Right lobe of liver (tissue), 6 donors: Measurements from ENCODE around the gene FCMR. TPM values are rescaled to one million over a fixed set of nuclear protein-coding genes. Genes with fewer than 3 reads are reported as not detected.

Source experiments
- ATAC-seq, 4 donors: fragments of 200-7000 bp; cut with Tn5 transposase; one replicate each; pipeline ENCODE4 v1.9.1; 2020; ENCODE audit warnings: mild to moderate bottlenecking in 4 of 4, moderate library complexity in 4 of 4
- DNase-seq, 3 donors: peaks; one replicate each; pipeline ENCODE4 v3.0.0-alpha.2; 2020
- H3K27ac ChIP-seq, 3 donors: fragments of 200-600 bp; one replicate each; pipeline ENCODE4 v1.8.0; 2022
- H3K27me3 ChIP-seq, 2 donors: fragments of 200-600 bp; one replicate each; pipeline ENCODE4 v1.8.0; 2022
- H3K36me3 ChIP-seq, 4 donors: fragments of 200-600 bp; sonication (generic) in 1 of 4; one replicate each; pipeline versions ENCODE4 v1.5.1 to v1.8.0; 2017 to 2022; ENCODE audit warnings: control low read depth in 1 of 4
- H3K4me1 ChIP-seq, 4 donors: fragments of 200-600 bp; sonication (generic) in 1 of 4; one replicate each; pipeline versions ENCODE4 v1.5.1 to v1.8.0; 2017 to 2022; ENCODE audit warnings: control low read depth in 1 of 4
- H3K4me3 ChIP-seq, 3 donors: fragments of 200-600 bp; one replicate each; pipeline ENCODE4 v1.8.0; 2022
- H3K9me3 ChIP-seq, 4 donors: fragments of 200-600 bp; sonication (generic) in 1 of 4; one replicate each; pipeline versions ENCODE4 v1.5.1 to v1.8.0; 2017 to 2022; ENCODE audit warnings: control low read depth in 1 of 4
- POLR2A ChIP-seq: fragments of 450-650 bp; IDR thresholded peaks from one replicate; pipeline ENCODE4 v1.6.1; 2017; ENCODE audit warnings: antibody characterized with exemption, mild to moderate bottlenecking
- WGBS: methylation state at CpG from one replicate; pipeline ENCODE4 v1.1.6; 2018; ENCODE audit warnings: low coverage, low lambda C conversion rate; ENCODE audit not compliant: insufficient coverage; ENCODE audit errors: missing lambda C conversion rate; 5-methylcytosine and 5-hydroxymethylcytosine counted together
- intact Hi-C, 2 donors: fragments of 100-400 bp; cut with DNase I; formaldehyde crosslinking; loops; one replicate each; pipeline versions ENCODE4 v1.11.2 to v1.14.1; 2022
- total RNA-seq, 6 experiments: library from RNA; depleted of rRNA in 2 of 6; stranded (reverse); fragments of >200 nt in 2 of 6; fragmentation: NEBNext Ultra II Directional in 3 of 6; extraction: Animal tissue kit (Norgen Biotek cat#: 25700) in 3 of 6; gene quantifications; one replicate each; pipeline versions ENCODE4 v1.1.0 to v1.2.4, GENCODE V29; 2016 to 2023
- TF ChIP-seq, protein P1 (sequence below), 4 donors: fragments of 200-600 bp in 3 of 4; fragments of 450-650 bp in 1 of 4; IDR thresholded peaks; one replicate each; pipeline versions ENCODE4 v1.5.1 to v1.8.0; 2016 to 2022; ENCODE audit warnings: antibody characterized with exemption in 4 of 4, mild to moderate bottlenecking in 2 of 4
- donor health status: DM: no; HTN: yes; CAD: no.
- donor health status: DM: no; HTN: no; CAD: no.
- donor health status: DM: no; HTN: no; CAD: no.
- donor health status: DM: no; HTN: yes; CAD: no.
- donor health status: DM: no; HTN: yes; CAD: no.

Gene FCMR
- total RNA-seq, 6 experiments from 2014 or later: 0.80 to 3.2 (median 1.4) TPM

- peak overlapping the region in 1 of 3 donors; percentile 14 for H3K27ac ChIP-seq
- DNase-seq (no peak), ATAC-seq (no peak)
- H3K4me1 ChIP-seq: peaks cover 0 to 16% (median 0%) of the 10 kb centered on the region in 4 donors
- WGBS: 78% methylated on average over 1 of the region's 1 CpG
- no peaks in the 10 kb centered on the region for H3K27me3 ChIP-seq
- TF ChIP-seq POLR2A: no peak
- TF ChIP-seq, protein P1, sequence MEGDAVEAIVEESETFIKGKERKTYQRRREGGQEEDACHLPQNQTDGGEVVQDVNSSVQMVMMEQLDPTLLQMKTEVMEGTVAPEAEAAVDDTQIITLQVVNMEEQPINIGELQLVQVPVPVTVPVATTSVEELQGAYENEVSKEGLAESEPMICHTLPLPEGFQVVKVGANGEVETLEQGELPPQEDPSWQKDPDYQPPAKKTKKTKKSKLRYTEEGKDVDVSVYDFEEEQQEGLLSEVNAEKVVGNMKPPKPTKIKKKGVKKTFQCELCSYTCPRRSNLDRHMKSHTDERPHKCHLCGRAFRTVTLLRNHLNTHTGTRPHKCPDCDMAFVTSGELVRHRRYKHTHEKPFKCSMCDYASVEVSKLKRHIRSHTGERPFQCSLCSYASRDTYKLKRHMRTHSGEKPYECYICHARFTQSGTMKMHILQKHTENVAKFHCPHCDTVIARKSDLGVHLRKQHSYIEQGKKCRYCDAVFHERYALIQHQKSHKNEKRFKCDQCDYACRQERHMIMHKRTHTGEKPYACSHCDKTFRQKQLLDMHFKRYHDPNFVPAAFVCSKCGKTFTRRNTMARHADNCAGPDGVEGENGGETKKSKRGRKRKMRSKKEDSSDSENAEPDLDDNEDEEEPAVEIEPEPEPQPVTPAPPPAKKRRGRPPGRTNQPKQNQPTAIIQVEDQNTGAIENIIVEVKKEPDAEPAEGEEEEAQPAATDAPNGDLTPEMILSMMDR (IDR thresholded peaks at IDR 0.05): no peak
- H3K36me3 ChIP-seq: no peaks in the 10 kb centered on the region
- no peaks in the 10 kb centered on the region for H3K9me3 ChIP-seq
- no peak overlapping the region for H3K4me3 ChIP-seq
- intact Hi-C loops: no loop called here
Measured at GRCh38 chr1:206891412-206891811, 30.3 kb downstream of the FCMR start.

- Histone ChIP-seq H3K27ac (peak overlapping the region; percentile 9 to 26 (median 23)), H3K4me3 (no peak overlapping the region), H3K4me1 (peaks cover 0 to 13% (median 0%) of the 10 kb centered on the region in 4 donors), H3K27me3 (no peaks in the 10 kb centered on the region), H3K36me3 (no peaks in the 10 kb centered on the region), H3K9me3 (no peaks in the 10 kb centered on the region)
- TF ChIP-seq, protein P1 (IDR thresholded peaks at IDR 0.05): no peak
- TF ChIP-seq POLR2A: no peak
- WGBS: 37% methylated on average over 15 of the region's 15 CpGs
- intact Hi-C loops: no loop called here
- DNase-seq (peak in 2 of 3 donors; percentile 58 to 61), ATAC-seq (peak; percentile 84 to 90 (median 87))
Measured at GRCh38 chr1:206890125-206891060, 31.3 kb downstream of the FCMR start.

- intact Hi-C loops: no loop called here
- peaks cover 0 to 11% (median 0%) of the 10 kb centered on the region in 4 donors for H3K4me1 ChIP-seq
- no peak overlapping the region for H3K4me3 ChIP-seq
- no peak for DNase-seq
- TF ChIP-seq, protein P1 (IDR thresholded peaks at IDR 0.05): no peak
- TF ChIP-seq POLR2A: no peak
- WGBS: 63% methylated on average over 3 of the region's 4 CpGs
- ATAC-seq: no peak
- H3K27ac ChIP-seq: no peak overlapping the region
- H3K36me3 ChIP-seq: no peaks in the 10 kb centered on the region
- H3K27me3 ChIP-seq: no peaks in the 10 kb centered on the region
- no peaks in the 10 kb centered on the region for H3K9me3 ChIP-seq
Measured at GRCh38 chr1:206887701-206888100, 34.0 kb downstream of the FCMR start.

GRCh38 chr1:206886831-206887230 is 34.9 kb downstream of the FCMR start:
- Histone ChIP-seq H3K4me3 (no peak overlapping the region), H3K4me1 (peaks cover 0 to 11% (median 0%) of the 10 kb centered on the region in 4 donors), H3K36me3 (no peaks in the 10 kb centered on the region), H3K9me3 (no peaks in the 10 kb centered on the region), H3K27ac (no peak overlapping the region), H3K27me3 (no peaks in the 10 kb centered on the region)
- no peak for ATAC-seq
- no peak for DNase-seq
- 100% methylated on average over 1 of the region's 1 CpG for WGBS
- intact Hi-C loops: no loop called here
- TF ChIP-seq, protein P1 (IDR thresholded peaks at IDR 0.05): no peak
- no peak for TF ChIP-seq POLR2A
